ENCODE data around the gene RBKS. TPM values are rescaled to one million over a fixed set of nuclear protein-coding genes. Genes with fewer than 3 reads are reported as not detected.

RBKS gene
- polyA plus RNA-seq, 1 of the 3 experiments (the other 2 are of a cell fraction): 7.4 TPM

DNA sequence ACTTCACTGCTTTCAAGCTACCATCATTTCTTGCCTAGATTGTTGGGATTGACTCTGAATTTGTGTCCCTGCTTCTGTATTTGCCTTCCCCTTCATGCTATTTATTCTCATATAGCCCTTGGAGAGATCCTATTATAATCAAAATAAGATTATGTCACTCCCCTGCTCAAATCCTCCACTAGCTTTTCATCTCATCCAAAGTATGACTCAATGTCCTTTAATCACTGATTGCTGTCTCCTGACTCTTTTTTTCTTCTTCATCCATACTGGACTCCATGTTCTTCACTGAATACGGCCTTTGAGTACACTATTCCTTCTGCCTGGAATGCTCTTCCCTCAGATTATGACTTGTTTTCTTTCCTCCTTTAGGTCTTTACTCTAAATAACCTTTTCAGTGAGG lies 5.0 kb downstream of the RBKS start:
- no peaks in the 10 kb centered on the region for H4K20me1 ChIP-seq (ENCODE audit: insufficient read depth)
- H3K4me1 ChIP-seq (ENCODE audit: control insufficient read depth in 1 of 2, insufficient read depth in 2 of 2, low read depth in 1 of 2, low read length in 1 of 2): peaks cover 10 to 20% of the 10 kb centered on the region in 2 experiments; a peak in 3 of 4 replicates
- no peak for DNase-seq
- ChIA-PET CTCF (interaction anchor here (1.1 kb wide), 1 partner anchor 511 kb away, joined by 4 read pairs; no protein-coding TSS in a partner anchor), POLR2A (no interaction called here)
- peaks cover 7% of the 10 kb centered on the region; the same call in 1 of the 2 replicates for H3K9me3 ChIP-seq
- peak overlapping the region; percentile 7; the same call in 1 of the 2 replicates for H2AFZ ChIP-seq (ENCODE audit: low read depth)
- no peaks in the 10 kb centered on the region for H3K9me2 ChIP-seq
- TF ChIP-seq MAX (IDR thresholded peaks at IDR 0.05; ENCODE audit: low read depth): no peak
- TF ChIP-seq TEAD4 (IDR thresholded peaks at IDR 0.05; ENCODE audit: borderline replicate concordance, insufficient read depth): no peak
- no peak for TF ChIP-seq JUND (IDR thresholded peaks at IDR 0.05)
- TF ChIP-seq RXRA (IDR thresholded peaks at IDR 0.05; ENCODE audit: borderline replicate concordance, low read depth): no peak
- no peak for TF ChIP-seq TCF12 (IDR thresholded peaks at IDR 0.05)
- TF ChIP-seq EP300 (IDR thresholded peaks at IDR 0.05; ENCODE audit: borderline replicate concordance in 1 of 2, low read depth in 1 of 2, low read length in 1 of 2): no peak; a peak in 1 of 4 replicates
- TF ChIP-seq TAF1 (IDR thresholded peaks at IDR 0.05; ENCODE audit: borderline replicate concordance, low read depth, low read length): no peak
- TF ChIP-seq, protein P1, sequence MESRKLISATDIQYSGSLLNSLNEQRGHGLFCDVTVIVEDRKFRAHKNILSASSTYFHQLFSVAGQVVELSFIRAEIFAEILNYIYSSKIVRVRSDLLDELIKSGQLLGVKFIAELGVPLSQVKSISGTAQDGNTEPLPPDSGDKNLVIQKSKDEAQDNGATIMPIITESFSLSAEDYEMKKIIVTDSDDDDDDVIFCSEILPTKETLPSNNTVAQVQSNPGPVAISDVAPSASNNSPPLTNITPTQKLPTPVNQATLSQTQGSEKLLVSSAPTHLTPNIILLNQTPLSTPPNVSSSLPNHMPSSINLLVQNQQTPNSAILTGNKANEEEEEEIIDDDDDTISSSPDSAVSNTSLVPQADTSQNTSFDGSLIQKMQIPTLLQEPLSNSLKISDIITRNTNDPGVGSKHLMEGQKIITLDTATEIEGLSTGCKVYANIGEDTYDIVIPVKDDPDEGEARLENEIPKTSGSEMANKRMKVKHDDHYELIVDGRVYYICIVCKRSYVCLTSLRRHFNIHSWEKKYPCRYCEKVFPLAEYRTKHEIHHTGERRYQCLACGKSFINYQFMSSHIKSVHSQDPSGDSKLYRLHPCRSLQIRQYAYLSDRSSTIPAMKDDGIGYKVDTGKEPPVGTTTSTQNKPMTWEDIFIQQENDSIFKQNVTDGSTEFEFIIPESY (IDR thresholded peaks at IDR 0.05; ENCODE audit: borderline replicate concordance, low read depth): no peak
- no peak for TF ChIP-seq YY1 (IDR thresholded peaks at IDR 0.05; ENCODE audit: low read depth)
- no peak for TF ChIP-seq CHD2 (IDR thresholded peaks at IDR 0.05; ENCODE audit: low read length, partially characterized antibody)
- no peak for TF ChIP-seq MXI1 (IDR thresholded peaks at IDR 0.05; ENCODE audit: low read depth, low read length)
- TF ChIP-seq POLR2AphosphoS5 (IDR thresholded peaks at IDR 0.05; ENCODE audit: low read depth, low read length): no peak
- TF ChIP-seq MEF2A (IDR thresholded peaks at IDR 0.05; ENCODE audit: borderline replicate concordance, low read depth): no peak
- no peak for TF ChIP-seq FOXM1 (IDR thresholded peaks at IDR 0.05; ENCODE audit: low read depth)
- TF ChIP-seq, protein P2, sequence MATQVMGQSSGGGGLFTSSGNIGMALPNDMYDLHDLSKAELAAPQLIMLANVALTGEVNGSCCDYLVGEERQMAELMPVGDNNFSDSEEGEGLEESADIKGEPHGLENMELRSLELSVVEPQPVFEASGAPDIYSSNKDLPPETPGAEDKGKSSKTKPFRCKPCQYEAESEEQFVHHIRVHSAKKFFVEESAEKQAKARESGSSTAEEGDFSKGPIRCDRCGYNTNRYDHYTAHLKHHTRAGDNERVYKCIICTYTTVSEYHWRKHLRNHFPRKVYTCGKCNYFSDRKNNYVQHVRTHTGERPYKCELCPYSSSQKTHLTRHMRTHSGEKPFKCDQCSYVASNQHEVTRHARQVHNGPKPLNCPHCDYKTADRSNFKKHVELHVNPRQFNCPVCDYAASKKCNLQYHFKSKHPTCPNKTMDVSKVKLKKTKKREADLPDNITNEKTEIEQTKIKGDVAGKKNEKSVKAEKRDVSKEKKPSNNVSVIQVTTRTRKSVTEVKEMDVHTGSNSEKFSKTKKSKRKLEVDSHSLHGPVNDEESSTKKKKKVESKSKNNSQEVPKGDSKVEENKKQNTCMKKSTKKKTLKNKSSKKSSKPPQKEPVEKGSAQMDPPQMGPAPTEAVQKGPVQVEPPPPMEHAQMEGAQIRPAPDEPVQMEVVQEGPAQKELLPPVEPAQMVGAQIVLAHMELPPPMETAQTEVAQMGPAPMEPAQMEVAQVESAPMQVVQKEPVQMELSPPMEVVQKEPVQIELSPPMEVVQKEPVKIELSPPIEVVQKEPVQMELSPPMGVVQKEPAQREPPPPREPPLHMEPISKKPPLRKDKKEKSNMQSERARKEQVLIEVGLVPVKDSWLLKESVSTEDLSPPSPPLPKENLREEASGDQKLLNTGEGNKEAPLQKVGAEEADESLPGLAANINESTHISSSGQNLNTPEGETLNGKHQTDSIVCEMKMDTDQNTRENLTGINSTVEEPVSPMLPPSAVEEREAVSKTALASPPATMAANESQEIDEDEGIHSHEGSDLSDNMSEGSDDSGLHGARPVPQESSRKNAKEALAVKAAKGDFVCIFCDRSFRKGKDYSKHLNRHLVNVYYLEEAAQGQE (IDR thresholded peaks at IDR 0.05; ENCODE audit: low read depth, low read length): no peak
- no peak for TF ChIP-seq SMC3 (IDR thresholded peaks at IDR 0.05; ENCODE audit: low read depth, low read length)
- no peak for TF ChIP-seq RCOR1 (IDR thresholded peaks at IDR 0.05; ENCODE audit: low read length)
- no peak for TF ChIP-seq RFX5 (IDR thresholded peaks at IDR 0.05; ENCODE audit: low read length)
- TF ChIP-seq RAD21 (IDR thresholded peaks at IDR 0.05; ENCODE audit: low read length): no peak
- 84% methylated on average over 1 of the region's 1 CpG for WGBS (ENCODE audit: low lambda C conversion rate)
- H3K79me2 ChIP-seq (ENCODE audit: insufficient read depth): peaks cover 14% of the 10 kb centered on the region
- no peaks in the 10 kb centered on the region for H3K27me3 ChIP-seq (ENCODE audit: insufficient read depth)
- peak overlapping the region; percentile 8; the same call in 1 of the 2 replicates for H3K4me2 ChIP-seq
- H3K27ac ChIP-seq (ENCODE audit: low read depth in 2 of 2, low read length in 1 of 2): peak overlapping the region in 1 of 2 experiments; percentile 54; a peak in 2 of 4 replicates
- peaks cover 35% of the 10 kb centered on the region for H3F3A ChIP-seq (replicated peaks; ENCODE audit: insufficient read depth)
- H3K9ac ChIP-seq: peak overlapping the region; percentile 10; the same call in 1 of the 2 replicates
- no peaks in the 10 kb centered on the region for H3K36me3 ChIP-seq (replicated peaks in 1 of 2; ENCODE audit: control insufficient read depth in 1 of 2, insufficient read depth in 2 of 2, low read length in 1 of 2)
- no peak overlapping the region for H3K4me3 ChIP-seq (ENCODE audit: low read depth in 2 of 2, low read length in 1 of 2)

Data from SK-N-SH (cell line).